Endometrial microvascular endothelial cells (primary cell): ENCODE results near the gene FNDC3B. TPM values are rescaled to one million over a fixed set of nuclear protein-coding genes. Genes with fewer than 3 reads are reported as not detected.

ENCODE experiments used
- in situ Hi-C: cut with HindIII; loops from 2 replicates; pipeline ENCODE4 v1.10.0; 2017; ENCODE audit warnings: low sequenced_read_pairs, low pct_unique_long_range_greater_than_20kb; ENCODE audit errors: inconsistent ontology term
- total RNA-seq: library from RNA; depleted of rRNA; stranded (reverse); fragments of >200 nt; gene quantifications from one replicate; pipeline ENCODE4 v1.2.3, GENCODE V29; 2015; ENCODE audit errors: inconsistent ontology term

The FNDC3B gene
- total RNA-seq, 1 donor from 2014 or later: 83.1 TPM

DNA sequence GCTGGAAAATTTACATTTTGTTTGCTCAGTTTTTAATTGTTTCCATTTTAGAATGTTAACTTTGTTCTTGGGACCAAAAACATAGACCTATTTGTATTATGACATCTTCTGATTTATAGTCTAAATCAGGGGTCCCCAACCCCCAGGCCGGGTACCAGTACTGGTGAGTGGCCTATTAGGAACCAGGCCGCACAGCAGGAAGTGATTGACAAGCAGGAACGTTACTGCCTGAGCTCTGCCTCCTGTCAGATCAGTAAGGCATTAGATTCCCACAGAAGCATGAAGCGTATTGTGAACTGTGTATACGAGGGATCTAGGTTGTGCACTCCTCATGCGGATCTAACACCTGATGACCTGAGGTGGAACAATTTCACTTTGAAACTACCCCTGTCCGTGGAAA lies 357.0 kb downstream of the FNDC3B start:
- in situ Hi-C loops: no loop called here

- in situ Hi-C loops: no loop called here
Observed at GRCh38 chr3:172397716-172398405, 358.5 kb downstream of the FNDC3B start.

GRCh38 chr3:172398484-172398883 lies 359.1 kb downstream of the FNDC3B start:
- in situ Hi-C loops: no loop called here

GRCh38 chr3:172402090-172402489 lies 362.7 kb downstream of the FNDC3B start:
- in situ Hi-C loops: no loop called here

DNA sequence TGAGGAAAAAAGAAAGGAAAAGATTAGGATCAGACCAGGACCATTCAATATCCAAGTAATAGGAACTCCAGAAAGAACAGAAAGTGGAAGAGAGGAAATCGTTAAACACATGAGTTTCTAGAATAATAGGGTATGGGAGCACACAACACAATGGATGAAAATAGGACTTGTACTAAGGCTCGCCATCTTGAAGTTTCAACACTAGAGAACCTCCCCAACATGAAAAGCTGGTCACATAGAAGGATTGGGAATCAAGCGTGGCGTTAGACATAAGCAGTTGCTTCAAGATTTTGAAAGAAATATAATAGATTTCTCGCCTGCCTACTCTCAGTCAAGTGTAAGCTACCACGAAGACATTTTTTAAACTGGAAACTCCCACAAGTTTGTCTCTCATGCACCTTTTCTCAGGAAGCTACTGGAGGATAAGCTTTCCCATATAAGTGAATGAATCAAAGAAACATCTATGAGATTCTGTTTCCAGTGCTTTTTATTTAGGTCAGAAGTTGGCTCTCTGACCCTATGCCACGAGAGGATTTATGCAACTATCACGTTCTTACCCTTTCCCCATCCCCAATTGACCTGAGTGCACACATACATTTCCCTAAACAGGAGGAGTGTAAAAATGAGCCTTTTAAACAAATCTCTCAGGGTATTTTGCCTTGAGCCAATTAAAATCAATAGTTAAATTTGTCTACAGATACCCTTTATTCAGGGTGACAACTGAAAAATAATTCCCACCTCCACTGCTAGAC lies 363.7 kb downstream of the FNDC3B start:
- in situ Hi-C loops: no loop called here

DNA sequence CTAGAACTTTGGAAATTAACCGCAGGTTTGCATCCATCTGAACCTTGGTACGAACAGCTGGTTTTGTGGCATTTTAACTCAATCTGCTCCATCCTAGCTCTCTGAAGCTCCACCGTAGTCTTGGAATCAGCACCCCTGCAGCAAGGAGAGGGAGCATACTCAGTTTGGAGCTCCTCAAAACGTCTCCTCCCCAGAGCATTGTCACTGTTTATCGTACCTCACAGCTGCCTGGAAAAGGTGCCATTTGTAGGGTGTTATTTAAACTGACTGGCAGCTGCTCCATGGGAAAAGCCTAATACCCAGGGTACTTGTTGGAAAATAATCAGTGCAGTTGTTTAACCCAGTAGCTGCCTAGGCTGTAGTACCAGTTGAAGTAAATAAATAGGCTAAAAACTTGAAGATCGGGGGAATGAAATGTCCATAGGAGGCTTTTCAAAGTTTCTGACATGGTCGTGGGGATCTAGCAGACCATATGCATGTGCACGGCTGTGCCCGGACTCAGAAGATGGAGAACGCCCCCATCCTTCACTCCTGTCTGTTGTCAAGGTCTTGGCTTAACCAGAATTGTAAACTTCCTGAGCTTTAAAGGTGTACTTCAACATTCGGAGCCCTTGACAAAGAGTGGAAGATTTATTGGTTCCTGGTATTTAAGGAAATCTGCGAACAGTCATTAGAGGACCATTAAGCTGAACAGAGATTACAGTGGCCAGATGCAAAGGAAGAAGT lies 365.0 kb downstream of the FNDC3B start:
- in situ Hi-C loops: no loop called here

- in situ Hi-C loops: no loop called here
Observed at GRCh38 chr3:172405914-172406313, 366.5 kb downstream of the FNDC3B start.

DNA sequence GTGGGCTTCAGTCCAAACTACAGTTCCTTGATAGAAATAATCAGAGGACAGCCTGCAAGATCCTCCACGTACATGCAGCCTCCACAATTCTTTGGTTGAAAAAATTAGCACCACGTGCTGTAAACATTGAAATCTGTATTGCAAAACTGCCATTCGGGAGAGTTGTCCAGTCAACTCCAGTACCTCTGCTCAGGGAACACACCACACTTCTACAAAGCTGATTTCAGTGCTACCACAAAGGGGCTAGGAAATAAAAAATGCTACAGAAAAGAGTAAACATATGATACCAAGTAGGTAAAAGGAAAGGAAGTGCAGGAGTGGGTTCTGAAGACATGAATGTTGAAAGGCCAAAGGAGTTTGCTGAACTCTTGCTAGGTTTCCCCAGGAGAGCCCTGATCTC lies 368.5 kb downstream of the FNDC3B start:
- in situ Hi-C loops: no loop called here

- in situ Hi-C loops: no loop called here
Observed at GRCh38 chr3:172410702-172411477, 371.5 kb downstream of the FNDC3B start.

- in situ Hi-C loops: no loop called here
Observed at GRCh38 chr3:172411478-172411947, 372.1 kb downstream of the FNDC3B start.

GRCh38 chr3:172415323-172415722 lies 375.9 kb downstream of the FNDC3B start:
- in situ Hi-C loops: no loop called here

- in situ Hi-C loops: no loop called here
Observed at GRCh38 chr3:172437713-172438112, 398.3 kb downstream of the FNDC3B start.

- in situ Hi-C loops: no loop called here
Observed at GRCh38 chr3:172438186-172438585, 398.8 kb downstream of the FNDC3B start.

DNA sequence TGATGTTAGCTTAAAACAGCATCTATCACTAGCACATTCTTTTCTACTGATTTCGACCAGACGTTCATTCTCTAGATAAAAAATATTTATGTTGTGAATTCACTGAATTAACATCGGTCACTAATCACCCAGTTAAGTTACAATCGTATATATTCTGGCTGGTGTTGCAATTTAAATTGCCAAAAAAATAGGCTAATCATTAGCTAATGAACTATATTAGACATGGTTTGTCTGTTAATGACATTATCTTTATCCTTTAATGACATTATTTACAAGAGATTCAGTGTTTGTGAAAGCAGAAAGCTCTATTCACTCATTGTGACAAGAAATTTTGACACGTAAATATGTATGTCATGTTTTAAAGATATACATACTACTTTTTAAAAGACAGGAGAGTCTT lies 402.2 kb downstream of the FNDC3B start:
- in situ Hi-C loops: no loop called here

- in situ Hi-C loops: no loop called here
Observed at GRCh38 chr3:172442606-172443005, 403.2 kb downstream of the FNDC3B start.

DNA sequence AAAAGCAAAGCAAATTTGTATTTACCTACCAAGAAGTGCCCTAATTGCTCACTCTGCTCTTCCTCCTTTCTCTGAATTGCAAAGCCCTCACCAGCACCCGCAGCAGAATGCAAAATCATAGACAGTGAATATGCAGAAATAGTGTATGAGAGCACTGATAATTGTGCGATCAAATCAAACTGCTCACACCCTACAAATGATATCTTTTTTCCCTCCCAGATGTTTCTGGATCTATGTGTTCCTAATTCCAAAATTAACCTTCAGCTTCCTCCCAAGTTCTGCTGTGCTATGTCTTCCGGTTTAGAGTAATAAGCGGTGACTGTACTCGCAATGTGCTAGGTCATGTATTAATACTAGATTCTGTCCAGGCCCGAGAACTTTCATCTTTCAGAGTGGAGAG lies 405.4 kb downstream of the FNDC3B start:
- in situ Hi-C loops: no loop called here

GRCh38 chr3:172446198-172446597 lies 406.8 kb downstream of the FNDC3B start:
- in situ Hi-C loops: no loop called here

- in situ Hi-C loops: no loop called here
Observed at GRCh38 chr3:172447611-172448579, 408.5 kb downstream of the FNDC3B start, which contains the start of gene GHSR. Gene GHSR, minus strand, starts transcription at chr3:172448456. Its CDS starts 43 bp downstream, at chr3:172448413.
